NCI-H128 (cell line): ENCODE data around the gene PACC1.

Experiments
- DNase-seq: peaks from one replicate; lab custom pipeline; 2025; ENCODE audit not compliant: unreplicated experiment; lab: John Stamatoyannopoulos, UW

The PACC1 gene

GRCh38 chr1:212438831-212439237 is 24.1 kb upstream of the PACC1 start:
- DNase-seq: no peak

GRCh38 chr1:212437179-212437798 is 22.6 kb upstream of the PACC1 start:
- no peak for DNase-seq

GRCh38 chr1:212434992-212435391 is 20.3 kb upstream of the PACC1 start:
- DNase-seq: no peak

- DNase-seq: no peak
These were observed 19.1 kb upstream of the PACC1 start for GRCh38 chr1:212433577-212434462.

- DNase-seq: peak; percentile 63
These were observed 18.2 kb upstream of the PACC1 start, which contains the start of gene NENF for GRCh38 chr1:212432661-212433576. Gene NENF (plus strand): TSS chr1:212432920. CDS start chr1:212432944, 24 bp downstream.

- DNase-seq: no peak
These were observed 17.6 kb upstream of the PACC1 start for GRCh38 chr1:212432272-212432660.

- DNase-seq: no peak
These were observed 17.0 kb upstream of the PACC1 start for GRCh38 chr1:212431644-212432043.

GRCh38 chr1:212430955-212431394 is 16.3 kb upstream of the PACC1 start:
- no peak for DNase-seq

- no peak for DNase-seq
These were observed 15.7 kb upstream of the PACC1 start for GRCh38 chr1:212430416-212430815.

GRCh38 chr1:212428496-212428895 is 13.8 kb upstream of the PACC1 start:
- DNase-seq: no peak

- DNase-seq: no peak
These were observed 9.2 kb upstream of the PACC1 start for GRCh38 chr1:212423879-212424278.

- no peak for DNase-seq
These were observed 6.5 kb upstream of the PACC1 start for GRCh38 chr1:212421165-212421564.

- DNase-seq: no peak
These were observed 588 bp upstream of the PACC1 start for GRCh38 chr1:212415107-212415841.

GRCh38 chr1:212413902-212414327 is 771 bp downstream of the PACC1 start:
- no peak for DNase-seq

- no peak for DNase-seq
These were observed 2.3 kb downstream of the PACC1 start for GRCh38 chr1:212412374-212412773.

- no peak for DNase-seq
These were observed 4.4 kb downstream of the PACC1 start for GRCh38 chr1:212410231-212410820.

GRCh38 chr1:212402666-212403321 is 11.9 kb downstream of the PACC1 start:
- DNase-seq: no peak

GRCh38 chr1:212401838-212402582 is 12.7 kb downstream of the PACC1 start:
- no peak for DNase-seq

GRCh38 chr1:212401042-212401441 is 13.6 kb downstream of the PACC1 start:
- no peak for DNase-seq
